HG02678 (cell line): ENCODE measurements around the gene EHMT1.
"Not testable (repeated sequence)": the region's sequence is repeated elsewhere in the genome, so short reads cannot be mapped to it uniquely, and the experiment has no call there.

ENCODE experiments used
- ATAC-seq: cut with Tn5 transposase; IDR thresholded peaks from one replicate; pipeline ENCODE4 v1.9.1; 2021; ENCODE audit warnings: mild to moderate bottlenecking, moderate library complexity; ENCODE audit not compliant: unreplicated experiment

The EHMT1 gene

DNA sequence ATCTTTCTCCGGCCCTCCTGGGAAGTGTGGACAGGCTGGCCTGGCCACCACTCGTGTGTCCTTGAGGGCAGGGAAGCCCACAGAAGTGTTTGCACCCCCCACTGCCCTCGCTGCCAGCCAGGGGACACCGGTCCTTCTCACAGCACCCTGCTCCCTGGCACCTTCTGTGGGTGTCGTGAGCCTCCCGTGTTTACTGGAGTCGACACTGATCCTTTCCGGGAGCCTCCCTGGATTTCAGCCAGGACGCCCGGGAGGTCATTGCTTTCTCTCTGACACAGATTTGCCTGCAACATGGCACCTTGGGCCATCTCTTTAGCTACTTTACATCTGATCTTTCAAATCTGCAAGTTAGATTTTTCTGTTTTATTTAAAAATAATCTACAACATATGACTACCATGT is 138.3 kb downstream of the EHMT1 start:
- ATAC-seq, result no peak

- ATAC-seq, result no peak
Observed at GRCh38 chr9:137757613-137758029, 138.8 kb downstream of the EHMT1 start.

DNA sequence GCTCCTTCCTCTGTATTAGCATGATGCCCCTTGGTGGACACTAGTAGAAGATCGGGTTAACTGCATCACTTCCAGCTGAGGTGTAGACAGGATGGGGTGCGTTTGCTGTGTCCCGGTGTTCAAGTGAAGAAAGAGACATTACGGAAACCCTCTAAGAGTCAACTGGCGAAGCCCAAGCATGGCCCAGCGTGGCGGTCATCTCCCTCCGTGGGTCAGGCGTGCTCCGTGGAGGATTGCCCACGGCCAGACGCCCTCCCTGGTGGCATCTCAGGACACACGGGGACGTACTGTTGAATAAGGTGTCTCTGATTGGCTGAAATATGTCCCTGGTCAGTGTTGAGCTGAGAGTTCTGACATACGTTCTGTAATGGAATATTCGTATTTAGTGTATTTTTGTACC is 139.3 kb downstream of the EHMT1 start:
- ATAC-seq, result no peak

GRCh38 chr9:137759117-137759516 is 140.3 kb downstream of the EHMT1 start:
- ATAC-seq, result no peak

GRCh38 chr9:137759649-137760321 is 141.0 kb downstream of the EHMT1 start:
- ATAC-seq, result no peak

DNA sequence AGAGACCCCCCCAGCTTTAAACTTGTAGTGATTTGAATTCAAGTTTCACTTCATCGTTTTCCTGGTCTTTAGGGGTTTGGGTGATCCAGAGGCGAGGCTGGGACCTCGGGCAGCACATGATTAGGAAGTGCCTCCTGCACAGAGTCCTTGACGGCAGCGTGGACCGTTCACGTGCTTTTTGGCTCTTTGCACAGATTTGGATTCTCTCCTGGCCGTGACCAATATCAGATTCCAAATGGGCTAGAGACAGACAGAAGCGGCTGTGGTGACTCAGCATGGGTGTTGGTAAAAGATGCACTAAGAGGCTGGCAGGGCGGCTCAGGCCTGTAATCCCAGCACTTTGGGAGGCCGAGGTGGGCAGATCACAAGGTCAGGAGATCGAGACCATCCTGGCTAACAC is 141.6 kb downstream of the EHMT1 start:
- ATAC-seq, result no peak

DNA sequence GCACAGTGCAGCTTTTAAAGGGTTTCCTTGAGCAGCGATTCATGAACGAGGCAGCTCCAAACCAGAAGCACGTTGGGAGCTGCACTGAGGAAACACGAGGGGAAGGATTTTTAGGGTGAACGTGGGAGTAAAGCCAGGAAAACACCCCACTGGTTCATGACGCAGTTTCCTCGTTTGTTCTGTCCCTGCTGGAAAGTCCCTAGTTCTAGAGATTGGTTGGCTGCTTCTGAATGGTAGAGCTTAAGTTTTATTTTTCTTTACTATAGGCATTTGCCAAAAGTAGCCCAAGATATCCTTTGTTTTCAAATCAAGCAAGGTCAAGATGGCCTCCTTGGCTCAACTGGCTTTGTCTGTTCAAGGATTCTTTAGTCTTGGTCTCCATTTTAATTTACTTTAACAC is 142.2 kb downstream of the EHMT1 start:
- no peak for ATAC-seq

DNA sequence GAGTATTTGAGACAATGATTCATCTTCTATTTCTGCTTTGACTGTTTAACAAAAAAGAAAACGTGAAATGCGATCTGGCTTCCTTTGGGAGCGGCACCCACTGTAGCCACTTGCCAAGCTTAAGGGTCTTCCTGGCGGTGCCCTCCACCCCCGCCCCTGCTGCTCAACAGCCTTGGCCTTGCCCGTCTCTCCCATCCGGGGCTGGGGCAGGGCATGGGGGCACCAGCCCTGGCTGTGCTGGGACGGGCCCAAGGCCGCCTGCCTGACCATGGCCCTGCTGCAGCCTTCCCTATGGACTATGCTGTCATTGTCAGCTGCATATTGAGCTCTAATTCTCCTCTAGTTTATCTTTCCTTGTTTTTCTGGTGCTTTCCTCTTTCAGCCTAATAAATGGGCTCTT is 143.0 kb downstream of the EHMT1 start:
- ATAC-seq, result no peak

DNA sequence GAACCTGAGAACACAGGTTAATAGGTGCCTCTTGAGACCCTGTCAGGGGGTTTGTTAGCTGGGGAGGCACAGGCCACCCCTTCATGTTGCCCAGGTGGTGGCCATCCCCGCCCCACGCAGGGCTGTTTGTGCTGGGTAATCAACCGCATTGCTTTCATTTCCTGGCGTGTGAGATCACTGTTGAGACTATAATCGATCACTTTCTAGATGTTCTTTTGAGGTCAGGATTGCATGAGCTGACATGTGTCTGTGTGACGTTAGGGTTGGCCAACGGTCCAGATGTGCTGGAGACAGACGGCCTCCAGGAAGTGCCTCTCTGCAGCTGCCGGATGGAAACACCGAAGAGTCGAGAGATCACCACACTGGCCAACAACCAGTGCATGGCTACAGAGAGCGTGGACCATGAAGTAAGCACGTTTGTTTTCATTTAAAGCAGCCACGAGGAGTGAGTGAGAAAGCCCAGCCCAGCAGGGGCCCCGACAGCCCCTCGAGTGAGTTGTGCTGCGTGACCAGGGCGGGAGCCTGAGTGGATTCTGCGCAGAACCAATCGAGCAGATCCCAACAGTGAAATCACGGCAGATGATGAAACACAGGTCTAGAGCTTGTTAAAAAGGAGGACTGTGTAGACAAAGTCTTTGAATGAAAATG is 143.7 kb downstream of the EHMT1 start:
- peak; percentile 63 for ATAC-seq

DNA sequence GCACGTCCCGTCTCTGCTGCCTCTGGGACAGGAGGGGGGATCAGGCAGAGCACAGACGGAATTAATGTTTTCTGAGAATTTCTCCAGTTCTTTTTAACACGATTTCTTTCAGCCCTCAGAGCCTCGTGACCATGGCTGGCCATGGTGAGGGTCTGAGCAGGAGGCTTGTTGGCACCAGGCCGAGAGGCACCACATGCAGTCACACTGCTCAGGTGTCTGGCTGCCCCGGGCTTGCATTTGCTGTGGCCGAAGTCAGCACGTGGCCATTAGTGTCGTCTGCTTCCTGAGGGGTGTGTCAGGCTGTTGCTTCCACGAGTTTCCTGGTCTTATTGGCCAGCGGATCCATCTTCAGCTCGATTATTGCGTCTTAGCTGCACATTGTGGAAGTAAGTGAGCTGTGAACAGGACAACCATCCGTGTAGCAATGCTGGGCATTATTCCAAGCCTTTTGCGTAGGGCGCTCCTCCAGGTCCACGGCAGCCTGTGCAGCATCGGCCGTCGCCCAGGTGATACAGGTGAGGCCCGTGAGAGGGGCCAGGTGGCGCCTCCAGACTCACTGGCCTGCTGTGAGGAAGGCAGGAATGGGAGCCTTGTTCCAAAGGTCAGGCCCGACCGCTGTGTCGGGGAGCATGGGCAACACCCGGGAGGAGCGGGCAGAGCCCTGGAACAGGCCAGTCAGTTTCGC is 144.6 kb downstream of the EHMT1 start:
- ATAC-seq, result no peak

GRCh38 chr9:137764171-137764671 is 145.4 kb downstream of the EHMT1 start:
- ATAC-seq, result no peak

DNA sequence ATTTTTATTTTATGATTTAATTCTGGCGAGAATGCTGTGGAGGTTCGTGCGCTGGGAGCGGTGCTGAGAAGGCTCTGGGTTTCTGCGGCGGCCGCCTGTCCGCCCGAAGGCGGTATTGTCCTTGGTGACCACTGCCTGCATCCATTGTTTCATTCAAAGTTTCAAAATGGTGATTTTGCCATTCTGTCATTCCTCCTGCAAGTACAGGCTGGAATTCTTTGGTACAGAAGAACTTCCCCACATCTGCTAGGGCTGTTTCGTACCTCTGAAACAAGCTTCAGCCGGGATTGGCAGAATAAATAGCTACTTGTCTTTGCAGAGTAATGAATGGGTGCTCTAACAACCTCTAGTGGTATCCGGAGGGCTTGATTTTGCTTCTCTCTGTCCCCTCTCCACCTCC is 146.2 kb downstream of the EHMT1 start:
- no peak for ATAC-seq

GRCh38 chr9:137765536-137765935 is 146.7 kb downstream of the EHMT1 start:
- no peak for ATAC-seq

DNA sequence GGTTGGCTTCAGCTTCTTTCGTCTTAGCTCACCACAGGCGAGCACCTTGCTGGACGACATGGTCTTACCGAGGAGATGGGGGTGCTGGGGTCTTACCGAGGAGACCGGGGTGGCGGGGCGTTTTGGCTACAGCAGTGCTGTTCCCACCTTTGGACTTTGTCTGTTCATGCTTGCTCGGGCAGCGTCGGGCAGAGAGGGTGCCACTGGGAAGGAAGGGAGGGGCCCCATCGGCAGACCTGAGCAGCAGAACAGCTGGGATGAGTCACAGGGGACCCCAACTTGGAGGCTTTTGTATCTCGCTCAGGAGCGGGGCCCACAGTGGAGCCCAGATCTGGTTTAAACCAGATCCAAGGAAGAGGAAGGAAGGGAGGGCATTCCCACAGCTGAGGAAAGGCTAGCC is 152.8 kb downstream of the EHMT1 start:
- no peak for ATAC-seq

DNA sequence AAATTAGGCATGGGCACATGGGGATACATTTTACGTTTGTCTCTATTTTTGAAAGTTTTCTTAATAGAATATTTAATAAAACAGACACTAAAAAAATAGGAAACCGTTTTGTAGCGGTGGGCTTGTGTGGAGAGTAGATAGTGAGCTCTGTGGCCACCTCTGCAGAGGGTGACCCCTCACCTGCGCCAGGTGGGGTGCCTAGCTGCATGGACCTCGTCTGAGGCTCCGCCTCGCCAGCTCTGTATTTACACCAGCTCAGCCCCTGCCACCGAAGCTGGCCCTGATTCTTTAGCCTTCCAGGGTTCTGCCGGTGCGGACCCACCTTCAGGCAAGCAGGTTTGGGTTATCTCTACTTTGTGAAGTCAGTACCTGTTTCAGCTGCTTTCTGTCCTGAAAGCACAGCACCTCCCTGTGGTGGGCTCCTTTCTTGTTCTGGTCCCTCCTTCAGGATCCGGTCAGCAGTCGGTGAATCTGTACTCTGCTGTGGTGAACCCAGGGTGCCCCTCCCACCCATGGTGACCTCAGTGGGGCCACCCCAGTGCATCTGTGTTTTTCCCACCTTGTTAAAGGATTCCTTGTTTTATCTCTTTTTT is 153.6 kb downstream of the EHMT1 start:
- no peak for ATAC-seq

DNA sequence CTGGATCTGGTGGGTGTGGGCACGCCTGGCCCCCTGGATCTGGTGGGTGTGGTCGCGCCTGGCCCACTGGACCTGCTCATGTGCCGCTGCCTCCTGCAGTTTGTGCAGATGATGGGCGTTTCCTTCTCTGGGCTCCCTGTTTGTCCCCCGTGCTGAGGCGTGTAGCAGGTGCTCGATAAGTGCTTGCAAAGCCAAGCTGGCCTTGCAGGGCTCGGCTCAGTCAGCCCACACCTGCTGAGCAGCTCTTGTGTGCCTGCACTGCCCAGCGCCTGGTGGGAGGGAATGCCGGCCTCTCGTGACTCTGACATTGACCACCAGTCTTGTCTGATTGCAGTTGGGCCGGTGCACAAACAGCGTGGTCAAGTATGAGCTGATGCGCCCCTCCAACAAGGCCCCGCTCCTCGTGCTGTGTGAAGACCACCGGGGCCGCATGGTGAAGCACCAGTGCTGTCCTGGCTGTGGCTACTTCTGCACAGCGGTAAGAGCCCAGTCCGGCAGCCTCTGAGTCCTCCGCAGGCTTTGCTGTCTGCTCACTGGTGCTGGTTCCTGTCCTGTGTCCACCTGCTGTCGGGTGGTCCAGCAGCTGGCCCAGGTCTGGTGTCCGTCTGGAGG is 156.1 kb downstream of the EHMT1 start:
- no peak for ATAC-seq

GRCh38 chr9:137776306-137776995 is 157.6 kb downstream of the EHMT1 start:
- no peak for ATAC-seq

DNA sequence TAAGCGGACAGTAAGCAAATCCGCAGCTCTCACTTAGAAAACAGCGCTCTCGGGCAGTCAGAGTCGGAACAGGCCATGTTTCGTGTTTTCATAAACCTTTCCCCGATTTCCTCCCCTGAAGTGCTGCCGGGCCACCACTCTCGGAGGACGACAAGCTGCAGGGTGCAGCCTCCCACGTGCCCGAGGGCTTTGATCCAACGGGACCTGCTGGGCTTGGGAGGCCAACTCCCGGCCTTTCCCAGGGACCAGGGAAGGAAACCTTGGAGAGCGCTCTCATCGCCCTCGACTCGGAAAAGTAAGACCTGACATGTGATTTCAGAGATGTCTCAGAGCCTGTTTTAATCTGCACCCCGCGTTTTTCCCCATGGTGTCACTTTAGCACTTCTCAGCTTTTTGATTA is 159.0 kb downstream of the EHMT1 start:
- no peak for ATAC-seq

GRCh38 chr9:137778336-137778735 is 159.5 kb downstream of the EHMT1 start:
- ATAC-seq, result no peak

DNA sequence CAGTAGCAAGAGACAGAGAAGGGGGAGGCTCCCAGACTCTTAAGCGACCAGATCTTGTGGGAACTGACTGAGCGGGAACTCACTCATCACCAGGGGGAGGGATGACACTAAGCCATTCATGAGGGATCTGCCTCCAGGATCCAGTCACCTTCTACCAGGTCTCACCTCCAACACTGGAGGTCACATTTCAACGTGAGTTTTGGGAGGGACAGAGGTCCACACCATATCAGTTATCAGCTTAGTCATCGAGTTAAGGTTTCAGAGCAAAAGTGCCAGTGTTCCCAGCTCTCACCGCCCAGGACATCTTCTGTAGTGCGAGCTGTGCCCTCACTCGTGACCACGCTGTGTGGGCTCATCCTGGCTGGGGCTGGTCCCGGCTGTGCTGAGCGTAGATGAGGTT is 160.1 kb downstream of the EHMT1 start:
- ATAC-seq, result no peak

- ATAC-seq, result not testable (repeated sequence)
Observed at GRCh38 chr9:137780031-137780430, 161.2 kb downstream of the EHMT1 start.
